BJ (cell line): ENCODE data around the gene KPNA2. TPM values are rescaled to one million over a fixed set of nuclear protein-coding genes. Genes with fewer than 3 reads are reported as not detected.
"Not testable (repeated sequence)": the region's sequence is repeated elsewhere in the genome, so short reads cannot be mapped to it uniquely, and the experiment has no call there.

Source experiments
- CTCF ChIA-PET: fragments of 350-600 bp; formaldehyde crosslinking; extraction: SDS; loops from one replicate; lab custom pipeline; 2021; ENCODE audit warnings: antibody characterized with exemption, inconsistent platforms; lab: Yijun Ruan, JAX
- POLR2A ChIA-PET: fragments of 300-600 bp; sonication (Branson Sonifier 250); formaldehyde crosslinking; extraction: SDS; loops from one replicate; lab custom pipeline; 2021; ENCODE audit warnings: antibody characterized with exemption; lab: Charles Lee
- DNase-seq: peaks from one replicate; pipeline ENCODE4 v3.0.0-alpha.2; 2011; ENCODE audit warnings: low read depth
- H3K27me3 ChIP-seq: 2 replicates; pipeline ENCODE4 v1.6.0; 2011; ENCODE audit warnings: low read length; ENCODE audit not compliant: control insufficient read depth, insufficient read depth
- H3K36me3 ChIP-seq: 2 replicates; pipeline ENCODE4 v1.5.1; 2011; ENCODE audit warnings: low read length; ENCODE audit not compliant: control insufficient read depth, insufficient read depth
- H3K4me3 ChIP-seq: 2 replicates; pipeline ENCODE4 v1.5.1; 2011; ENCODE audit warnings: low read depth, mild to moderate bottlenecking, control low read depth, low read length
- polyA plus RNA-seq: library from polyadenylated mRNA; depleted of rRNA; stranded (reverse); fragments of >200 nt; gene quantifications from 2 replicates; pipeline ENCODE4 v1.2.3, GENCODE V29; 2011
- TF ChIP-seq, protein P1 (sequence below): IDR thresholded peaks from 2 replicates; pipeline ENCODE4 v1.5.1; 2011; ENCODE audit warnings: low read depth, mild to moderate bottlenecking, control low read depth, inconsistent platforms, low read length, moderate library complexity; ENCODE audit not compliant: insufficient read depth

KPNA2 gene
- polyA plus RNA-seq, 1 experiment, result 165 TPM

DNA sequence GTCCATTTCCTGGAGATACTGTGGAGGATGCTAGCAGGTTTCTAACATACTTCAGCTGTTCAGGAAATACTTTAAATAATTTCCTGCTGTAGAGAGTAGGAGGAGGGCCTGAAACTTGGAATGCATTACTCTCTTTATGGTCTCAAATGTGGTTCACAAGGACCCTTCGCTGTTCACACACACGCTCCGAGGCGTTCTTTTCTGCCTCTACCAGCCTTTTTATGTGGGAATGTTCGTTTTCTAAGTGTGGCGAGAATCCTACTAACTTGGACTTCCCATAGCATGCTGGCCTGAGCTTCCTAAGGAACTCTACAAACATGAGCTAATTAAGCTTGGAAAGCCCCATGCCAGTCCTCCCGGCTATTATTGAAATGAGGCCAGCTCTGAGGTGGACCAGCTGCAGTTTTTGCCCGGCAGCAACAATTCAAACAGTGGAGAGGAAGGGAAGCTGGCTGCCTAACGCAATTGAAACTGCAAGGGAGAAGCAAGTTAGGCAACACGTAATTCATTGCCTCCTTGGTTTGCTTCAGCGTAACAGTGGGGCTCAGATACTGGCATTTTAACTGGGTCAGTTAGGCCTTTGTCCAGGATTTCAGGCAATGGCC lies 18.9 kb downstream of the KPNA2 start:
- Histone ChIP-seq H3K27me3 (no peaks in the 10 kb centered on the region), H3K4me3 (no peak overlapping the region), H3K36me3 (no peaks in the 10 kb centered on the region)
- TF ChIP-seq, protein P1, sequence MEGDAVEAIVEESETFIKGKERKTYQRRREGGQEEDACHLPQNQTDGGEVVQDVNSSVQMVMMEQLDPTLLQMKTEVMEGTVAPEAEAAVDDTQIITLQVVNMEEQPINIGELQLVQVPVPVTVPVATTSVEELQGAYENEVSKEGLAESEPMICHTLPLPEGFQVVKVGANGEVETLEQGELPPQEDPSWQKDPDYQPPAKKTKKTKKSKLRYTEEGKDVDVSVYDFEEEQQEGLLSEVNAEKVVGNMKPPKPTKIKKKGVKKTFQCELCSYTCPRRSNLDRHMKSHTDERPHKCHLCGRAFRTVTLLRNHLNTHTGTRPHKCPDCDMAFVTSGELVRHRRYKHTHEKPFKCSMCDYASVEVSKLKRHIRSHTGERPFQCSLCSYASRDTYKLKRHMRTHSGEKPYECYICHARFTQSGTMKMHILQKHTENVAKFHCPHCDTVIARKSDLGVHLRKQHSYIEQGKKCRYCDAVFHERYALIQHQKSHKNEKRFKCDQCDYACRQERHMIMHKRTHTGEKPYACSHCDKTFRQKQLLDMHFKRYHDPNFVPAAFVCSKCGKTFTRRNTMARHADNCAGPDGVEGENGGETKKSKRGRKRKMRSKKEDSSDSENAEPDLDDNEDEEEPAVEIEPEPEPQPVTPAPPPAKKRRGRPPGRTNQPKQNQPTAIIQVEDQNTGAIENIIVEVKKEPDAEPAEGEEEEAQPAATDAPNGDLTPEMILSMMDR, result no peak
- CTCF ChIA-PET, result interaction anchor here (0.8 to 2.1 kb wide), 4 partner anchors 35 to 151 kb away, joined by 3 to 6 read pairs (median 4); no protein-coding TSS in a partner anchor
- POLR2A ChIA-PET, result interaction anchor here (0.6 kb wide), 1 partner anchor 151 kb away, joined by 3 read pairs; no protein-coding TSS in a partner anchor
- DNase-seq, result peak; percentile 80

DNA sequence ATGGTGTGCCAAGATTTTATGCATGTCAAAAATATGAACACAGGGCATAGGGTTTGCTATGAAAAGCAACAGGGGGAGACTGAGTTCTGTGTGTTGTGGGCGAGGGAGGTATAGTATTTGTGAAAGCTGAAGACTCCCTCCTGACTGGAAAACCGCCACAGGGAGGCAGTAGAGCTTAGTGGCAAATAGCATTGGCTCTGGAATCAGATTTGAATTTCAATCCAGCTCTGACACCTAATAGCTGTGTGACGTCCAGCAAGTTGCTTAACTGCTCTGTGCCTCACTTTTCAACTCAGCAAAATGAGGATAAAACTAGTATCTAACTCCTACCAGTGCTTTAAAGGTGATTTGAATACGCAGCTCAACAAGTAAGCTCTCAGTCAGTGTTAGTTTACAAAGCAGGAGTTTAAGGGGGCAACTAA lies 22.0 kb downstream of the KPNA2 start:
- H3K4me3 ChIP-seq, result no peak overlapping the region
- no peaks in the 10 kb centered on the region for H3K36me3 ChIP-seq
- DNase-seq, result no peak
- CTCF ChIA-PET, result interaction anchor here (0.8 to 2.8 kb wide), 9 partner anchors 9 to 156 kb away, joined by 3 to 14 read pairs (median 4); partner anchors contain the start of gene KPNA2
- no peaks in the 10 kb centered on the region for H3K27me3 ChIP-seq
- POLR2A ChIA-PET, result no interaction called here
- TF ChIP-seq, protein P1, result peak; percentile 57

DNA sequence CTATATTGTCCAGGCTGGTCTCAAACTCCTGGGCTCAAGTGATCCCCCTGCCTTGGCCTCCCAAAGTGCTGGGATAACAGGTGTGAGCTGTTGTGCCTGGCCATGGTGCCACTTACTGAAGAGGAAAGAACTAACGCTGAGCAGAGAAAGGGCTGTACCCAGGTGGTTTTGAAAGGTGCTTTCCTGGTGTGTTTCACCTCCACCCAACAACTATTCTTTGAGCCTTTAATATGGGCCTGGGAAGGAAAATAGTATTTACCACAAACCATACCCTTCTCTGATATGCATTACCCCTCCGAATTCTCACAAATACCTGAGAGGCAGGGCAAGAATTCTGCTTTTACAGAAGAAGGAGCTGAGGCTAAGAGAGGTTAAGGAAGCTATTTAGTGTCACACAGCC lies 24.8 kb downstream of the KPNA2 start:
- TF ChIP-seq, protein P1, result no peak
- DNase-seq, result no peak
- Histone ChIP-seq H3K27me3 (no peaks in the 10 kb centered on the region), H3K4me3 (no peak overlapping the region), H3K36me3 (no peaks in the 10 kb centered on the region)
- CTCF ChIA-PET, result interaction anchor here (2.4 kb wide), 1 partner anchor 140 kb away, joined by 12 read pairs; no protein-coding TSS in a partner anchor
- POLR2A ChIA-PET, result no interaction called here

DNA sequence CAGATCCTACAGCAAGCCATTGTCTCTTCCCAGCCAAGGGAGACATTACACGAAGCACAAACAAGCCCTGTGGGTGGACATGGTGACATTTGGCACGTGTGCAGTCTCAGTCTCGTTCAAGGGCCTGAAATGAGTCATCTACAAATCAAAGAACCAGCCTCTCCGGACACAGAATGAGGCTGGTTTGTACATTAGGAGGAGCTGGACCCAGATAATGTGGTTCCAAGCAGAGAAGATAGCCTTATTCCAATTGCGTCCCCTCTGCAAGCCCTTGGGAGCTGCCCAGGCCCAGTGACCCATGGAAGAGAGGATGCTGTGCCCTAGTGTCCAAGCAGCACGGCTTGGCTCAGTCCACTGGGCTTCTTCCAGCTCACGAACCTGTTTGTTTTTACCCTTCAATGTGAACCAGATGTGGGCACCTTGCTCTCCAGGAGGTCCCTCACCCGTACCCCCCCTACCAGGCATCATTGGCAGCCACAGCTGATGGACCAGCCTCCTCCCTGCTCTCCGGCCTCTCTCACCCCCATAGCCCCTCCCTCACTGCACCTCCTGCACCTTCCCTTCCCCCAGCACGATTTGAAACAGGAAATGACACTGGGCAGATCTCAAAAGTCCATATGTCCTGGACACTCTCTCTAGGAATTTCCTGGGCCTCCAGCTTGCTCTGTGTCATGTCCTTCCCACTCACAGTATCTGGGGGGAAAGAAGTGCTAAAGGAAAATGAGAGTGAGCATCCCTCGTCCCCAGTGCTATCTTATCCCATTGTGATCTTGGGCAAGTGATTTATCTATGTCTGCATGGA lies 26.2 kb downstream of the KPNA2 start:
- TF ChIP-seq, protein P1, result no peak
- no peaks in the 10 kb centered on the region for H3K27me3 ChIP-seq
- no peak overlapping the region for H3K4me3 ChIP-seq
- H3K36me3 ChIP-seq, result no peaks in the 10 kb centered on the region
- DNase-seq, result no peak
- POLR2A ChIA-PET, result no interaction called here
- CTCF ChIA-PET, result interaction anchor here (2.4 kb wide), 1 partner anchor 138 kb away, joined by 12 read pairs; no protein-coding TSS in a partner anchor

DNA sequence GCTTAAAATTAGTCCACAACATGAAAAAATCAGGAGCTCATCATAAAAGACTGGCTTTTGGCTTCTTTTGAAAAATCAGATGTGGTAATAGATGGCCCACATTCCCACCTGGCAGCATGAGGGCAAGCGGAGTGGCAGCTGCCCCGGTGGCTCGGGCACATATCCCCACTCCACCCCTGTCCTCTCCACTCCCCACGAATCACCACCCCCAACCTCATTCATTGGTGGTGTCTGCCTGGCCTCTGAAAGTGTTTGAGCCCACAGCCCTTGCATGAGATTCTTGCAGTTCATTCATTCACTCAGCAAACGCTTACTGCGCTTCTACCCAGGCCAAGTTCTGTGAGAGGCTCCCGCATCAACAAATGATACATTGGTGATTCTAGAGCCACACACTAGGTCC lies 29.8 kb downstream of the KPNA2 start:
- DNase-seq, POLR2A ChIA-PET, H3K36me3 ChIP-seq, H3K27me3 ChIP-seq, H3K4me3 ChIP-seq: not testable (repeated sequence)
- CTCF ChIA-PET, result interaction anchor here (0.6 kb wide), 1 partner anchor 380 kb away, joined by 4 read pairs; no protein-coding TSS in a partner anchor

DNA sequence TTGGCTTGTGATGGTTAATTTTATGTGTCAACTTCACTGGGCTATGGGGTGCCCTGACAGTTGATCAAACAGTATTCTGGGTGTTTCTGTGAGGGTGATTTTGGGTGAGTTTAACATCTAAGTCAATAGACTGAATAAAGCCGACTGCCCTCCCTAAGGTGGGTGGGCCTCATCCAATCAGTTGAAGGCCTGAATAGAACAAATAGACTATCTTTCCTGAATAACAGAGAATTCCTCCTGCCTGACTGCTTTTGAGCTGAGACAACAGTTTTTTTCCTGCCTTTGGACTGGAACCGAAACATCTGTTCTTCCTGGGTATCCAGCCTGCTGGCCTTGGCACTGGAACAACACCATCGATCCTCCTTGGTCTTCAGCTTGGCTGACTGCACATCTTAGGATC lies 33.0 kb downstream of the KPNA2 start:
- H3K36me3 ChIP-seq, H3K4me3 ChIP-seq, POLR2A ChIA-PET, CTCF ChIA-PET, DNase-seq, H3K27me3 ChIP-seq: not testable (repeated sequence)

DNA sequence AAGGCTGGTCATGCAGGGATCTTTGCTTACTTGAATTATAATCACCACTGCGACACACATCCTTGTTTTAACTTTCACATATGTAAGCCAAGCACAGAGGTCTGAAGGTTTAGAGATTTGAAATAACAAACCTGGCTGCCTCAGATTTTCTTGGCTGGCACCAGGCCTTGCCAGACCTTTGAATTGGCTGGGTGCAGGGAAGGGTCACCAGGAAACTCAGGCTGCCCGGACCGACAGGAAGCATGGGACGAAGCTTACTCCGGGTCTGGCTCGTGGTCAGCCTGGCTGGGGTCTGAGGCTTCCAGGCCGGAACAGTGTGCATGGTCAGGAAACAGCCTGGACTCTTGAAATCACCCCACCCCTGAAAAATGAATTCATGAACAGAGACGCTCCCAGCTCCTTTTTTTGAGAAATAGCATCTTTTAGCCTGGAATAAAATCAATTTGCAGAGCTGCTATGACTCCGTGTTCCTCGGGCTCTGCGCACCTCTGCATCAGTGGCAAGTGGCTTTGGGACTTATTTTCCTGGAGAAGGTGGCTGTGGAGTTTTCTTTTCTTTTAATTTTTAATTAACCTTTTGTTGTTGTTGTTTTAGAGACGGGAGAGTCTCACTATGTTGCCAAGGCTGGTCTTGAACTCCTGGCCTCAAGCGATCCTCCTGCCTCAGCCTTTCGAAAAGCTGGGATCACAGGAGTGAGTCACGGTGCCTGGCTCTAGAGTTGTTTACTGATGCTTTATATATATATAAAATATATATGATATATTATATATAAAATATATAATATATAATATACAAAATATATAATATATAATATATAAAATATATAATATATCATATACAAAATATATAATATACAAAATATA lies 35.3 kb downstream of the KPNA2 start:
- H3K36me3 ChIP-seq, H3K4me3 ChIP-seq, DNase-seq, POLR2A ChIA-PET, CTCF ChIA-PET, H3K27me3 ChIP-seq: not testable (repeated sequence)
